Endothelial cell of coronary artery (primary cell): ENCODE measurements around the gene PIP4K2A. TPM values are rescaled to one million over a fixed set of nuclear protein-coding genes. Genes with fewer than 3 reads are reported as not detected.

Source experiments
- total RNA-seq: library from RNA; depleted of rRNA; stranded (reverse); fragments of >200 nt; gene quantifications from 2 replicates; pipeline ENCODE4 v1.2.3, GENCODE V29; 2014

Gene PIP4K2A
- total RNA-seq: 27.6 and 28.5 TPM in 2 replicates

GRCh38 chr10:22714479-22715289 is at the start of gene PIP4K2A:
PIP4K2A (minus strand) TSS chr10:22714578; CDS start chr10:22714326, 252 bp downstream.

Other genes starting within 250 kb of the PIP4K2A start
- gene ARMC3, start 213.5 kb upstream of the PIP4K2A start, total RNA-seq: not detected in 2 replicates